H1 (cell line): Measurements from ENCODE around the gene SH3RF3. TPM values are rescaled to one million over a fixed set of nuclear protein-coding genes. Genes with fewer than 3 reads are reported as not detected.

Experiments
- ATF3 ChIP-seq: IDR thresholded peaks from 2 replicates; pipeline ENCODE4 v1.6.1; 2011; ENCODE audit warnings: low read depth, mild to moderate bottlenecking, low read length; ENCODE audit not compliant: insufficient read depth
- FOSL1 ChIP-seq: IDR thresholded peaks from 2 replicates; pipeline ENCODE4 v1.6.1; 2011; ENCODE audit warnings: mild to moderate bottlenecking, low read depth, low read length, moderate library complexity; ENCODE audit not compliant: insufficient read depth
- KDM1A ChIP-seq: fragments of 200-600, 300-600 bp; sonication (generic); IDR thresholded peaks from 2 replicates; pipeline ENCODE4 v1.7.1; 2016; ENCODE audit warnings: mild to moderate bottlenecking, low read length, borderline replicate concordance
- RXRA ChIP-seq: IDR thresholded peaks from 2 replicates; pipeline ENCODE4 v1.6.1; 2011; ENCODE audit warnings: low read depth, mild to moderate bottlenecking, low read length, moderate library complexity; ENCODE audit not compliant: insufficient read depth
- polyA plus RNA-seq, 7 experiments: library from polyadenylated mRNA; depleted of rRNA in 3 of 7; stranded (reverse) in 5 of 7; unstranded in 2 of 7; fragments of >200 nt in 5 of 7; fragments of 200-250 nt in 2 of 7; gene quantifications; 1 replicate in 5 of 7; 2 replicates in 1 of 7; 4 replicates in 1 of 7; pipeline versions ENCODE4 v1.2.1 to v1.2.3, GENCODE V29; 2011 to 2013; ENCODE audit warnings: missing spikeins in 2 of 7, mixed read lengths in 2 of 7
- total RNA-seq: library from RNA; stranded (reverse); fragmentation: NEBNext Ultra II Directional; extraction: Animal tissue kit (Norgen Biotek cat#: 25700); gene quantifications from 2 replicates; pipeline ENCODE4 v1.2.1, GENCODE V29; 2021

Gene SH3RF3
- total and polyA plus RNA-seq, 2 of the 8 experiments (the other 6 are each of a cell fraction or from before 2014, with no cell fraction given): 0.11 to 0.65 TPM

- TF ChIP-seq KDM1A (no peak), ATF3 (no peak), FOSL1 (no peak), RXRA (no peak)
Measured at GRCh38 chr2:109433926-109434325, 304.9 kb downstream of the SH3RF3 start (continued).
